H9 (cell line): ENCODE results near the gene CENPA. TPM values are rescaled to one million over a fixed set of nuclear protein-coding genes. Genes with fewer than 3 reads are reported as not detected.
A peak's percentile ranks its signal among the peaks of the same experiment; 100 is the strongest.

Experiments used
- DNase-seq: peaks from one replicate; pipeline ENCODE4 v3.0.0-alpha.2; 2017
- H2AFZ ChIP-seq: one replicate; pipeline ENCODE4 v1.6.1; 2013; ENCODE audit warnings: mild to moderate bottlenecking, low read length, control low read depth, moderate library complexity
- H2AK5ac ChIP-seq: 2 replicates; pipeline ENCODE4 v1.6.1; 2013; ENCODE audit warnings: low read length, control low read depth, mixed read lengths; ENCODE audit not compliant: insufficient read length
- H2BK120ac ChIP-seq: one replicate; pipeline ENCODE4 v1.6.1; 2013; ENCODE audit warnings: low read depth, mild to moderate bottlenecking, low read length, control low read depth, inconsistent platforms; ENCODE audit not compliant: poor library complexity, severe bottlenecking
- H2BK12ac ChIP-seq: 2 replicates; pipeline ENCODE4 v1.6.1; 2013; ENCODE audit warnings: low read length, control low read depth, mixed read lengths, low read depth; ENCODE audit not compliant: insufficient read length
- H2BK15ac ChIP-seq: 2 replicates; pipeline ENCODE4 v1.6.1; 2013; ENCODE audit warnings: low read depth, low read length, control low read depth
- H2BK20ac ChIP-seq: one replicate; pipeline ENCODE4 v1.6.1; 2013; ENCODE audit warnings: low read depth, mild to moderate bottlenecking, low read length, control low read depth, inconsistent platforms; ENCODE audit not compliant: poor library complexity, severe bottlenecking
- H2BK5ac ChIP-seq: 2 replicates; pipeline ENCODE4 v1.6.1; 2013; ENCODE audit warnings: low read length, control low read depth, mixed read lengths; ENCODE audit not compliant: insufficient read length
- H3K14ac ChIP-seq: 2 replicates; pipeline ENCODE4 v1.6.1; 2013; ENCODE audit warnings: low read length, control low read depth; ENCODE audit not compliant: insufficient read depth
- H3K18ac ChIP-seq: 2 replicates; pipeline ENCODE4 v1.6.1; 2013; ENCODE audit warnings: low read depth, mild to moderate bottlenecking, mixed read lengths, low read length, control low read depth; ENCODE audit not compliant: insufficient read length
- H3K23ac ChIP-seq: 2 replicates; pipeline ENCODE4 v1.6.1; 2013; ENCODE audit warnings: low read length, control low read depth, mixed read lengths, low read depth; ENCODE audit not compliant: insufficient read length
- H3K23me2 ChIP-seq: 2 replicates; pipeline ENCODE4 v1.6.1; 2013; ENCODE audit warnings: low read depth, mild to moderate bottlenecking, mixed read lengths, low read length, control low read depth; ENCODE audit not compliant: insufficient read length, poor library complexity, severe bottlenecking
- H3K27ac ChIP-seq: 2 replicates; pipeline ENCODE4 v1.5.1; 2013; ENCODE audit warnings: low read length, control low read depth, mixed read lengths, low read depth; ENCODE audit not compliant: insufficient read length
- H3K27me3 ChIP-seq: 2 replicates; pipeline ENCODE4 v1.6.1; 2013; ENCODE audit warnings: low read length, control low read depth, inconsistent platforms; ENCODE audit not compliant: insufficient read depth
- H3K4ac ChIP-seq: 2 replicates; pipeline ENCODE4 v1.6.1; 2013; ENCODE audit warnings: low read depth, mild to moderate bottlenecking, control low read depth, inconsistent platforms, low read length, moderate library complexity
- H3K4me1 ChIP-seq: 2 replicates; pipeline ENCODE4 v1.6.1; 2013; ENCODE audit warnings: low read length, control low read depth, inconsistent platforms; ENCODE audit not compliant: insufficient read depth
- H3K4me2 ChIP-seq: 2 replicates; pipeline ENCODE4 v1.6.1; 2013; ENCODE audit warnings: low read length, control low read depth, mixed read lengths; ENCODE audit not compliant: insufficient read length, insufficient read depth
- H3K56ac ChIP-seq: 2 replicates; pipeline ENCODE4 v1.6.1; 2013; ENCODE audit warnings: low read depth, mild to moderate bottlenecking, mixed read lengths, low read length, control low read depth; ENCODE audit not compliant: insufficient read length
- H3K79me1 ChIP-seq: 2 replicates; pipeline ENCODE4 v1.6.1; 2013; ENCODE audit warnings: low read depth, mild to moderate bottlenecking, moderate library complexity, low read length, control low read depth, inconsistent platforms; ENCODE audit not compliant: insufficient read depth, poor library complexity, severe bottlenecking
- H3K79me2 ChIP-seq: 2 replicates; pipeline ENCODE4 v1.6.1; 2013; ENCODE audit warnings: low read length, control low read depth, inconsistent platforms; ENCODE audit not compliant: insufficient read depth
- H3K9ac ChIP-seq: 2 replicates; pipeline ENCODE4 v1.6.1; 2013; ENCODE audit warnings: low read length, control low read depth, mixed read lengths; ENCODE audit not compliant: insufficient read length; ENCODE audit errors: extremely low read depth
- H3K9me3 ChIP-seq: one replicate; pipeline ENCODE4 v1.6.1; 2013; ENCODE audit warnings: low read depth, low read length, inconsistent platforms; ENCODE audit not compliant: control insufficient read depth
- H3T11ph ChIP-seq: one replicate; pipeline ENCODE4 v1.6.1; 2013; ENCODE audit warnings: mild to moderate bottlenecking, low read length, control low read depth, inconsistent platforms
- H4K20me1 ChIP-seq: one replicate; pipeline ENCODE4 v1.6.1; 2013; ENCODE audit not compliant: control insufficient read depth, insufficient read length, insufficient read depth
- H4K5ac ChIP-seq: 2 replicates; pipeline ENCODE4 v1.6.1; 2013; ENCODE audit warnings: low read depth, mild to moderate bottlenecking, mixed read lengths, low read length, control low read depth; ENCODE audit not compliant: insufficient read length
- H4K8ac ChIP-seq: replicated peaks from 2 replicates; pipeline ENCODE4 v1.6.1; 2013; ENCODE audit warnings: low read length, control low read depth, mixed read lengths, low read depth; ENCODE audit not compliant: insufficient read length
- H4K91ac ChIP-seq: 2 replicates; pipeline ENCODE4 v1.6.1; 2013; ENCODE audit warnings: low read depth, mild to moderate bottlenecking, moderate library complexity, mixed read lengths, low read length, control low read depth; ENCODE audit not compliant: insufficient read length
- H3K27ac Mint-ChIP-seq, 3 experiments: 2 replicates in 2 of 3; 3 replicates in 1 of 3; pipeline ENCODE4 v1.8.0; 2020 to 2021; ENCODE audit warnings: mixed read lengths in 3 of 3, mild to moderate bottlenecking in 1 of 3, moderate library complexity in 1 of 3
- H3K27me3 Mint-ChIP-seq: 2 replicates; pipeline ENCODE4 v1.8.0; 2021; ENCODE audit warnings: low read depth, mild to moderate bottlenecking, moderate library complexity, mixed read lengths
- H3K36me3 Mint-ChIP-seq, 3 experiments: 2 replicates in 2 of 3; 3 replicates in 1 of 3; pipeline ENCODE4 v1.8.0; 2020 to 2021; ENCODE audit warnings: low read depth in 3 of 3, mixed read lengths in 3 of 3; ENCODE audit not compliant: insufficient read depth in 1 of 3
- H3K4me1 Mint-ChIP-seq, 2 experiments: 2 replicates each; pipeline ENCODE4 v1.8.0; 2020; ENCODE audit warnings: mixed read lengths in 2 of 2
- H3K4me3 Mint-ChIP-seq, 2 experiments: 2 replicates in 1 of 2; 3 replicates in 1 of 2; pipeline ENCODE4 v1.8.0; 2020 to 2021; ENCODE audit warnings: mild to moderate bottlenecking in 2 of 2, mixed read lengths in 2 of 2, moderate library complexity in 1 of 2
- H3K9me3 Mint-ChIP-seq, 2 experiments: 2 replicates in 1 of 2; 3 replicates in 1 of 2; pipeline ENCODE4 v1.8.0; 2020; ENCODE audit warnings: mild to moderate bottlenecking in 2 of 2, mixed read lengths in 2 of 2, moderate library complexity in 1 of 2
- WGBS: extraction: QIAGEN DNeasy Blood & Tissue Kit; methylation state at CpG from one replicate; pipeline ENCODE4 v1.1.7; 2013; ENCODE audit warnings: missing lambda C conversion rate, low lambda C conversion rate, mixed read lengths; ENCODE audit not compliant: insufficient read length; ENCODE audit errors: extremely low coverage; 5-methylcytosine and 5-hydroxymethylcytosine counted together
- total RNA-seq: library from RNA; stranded (reverse); gene quantifications from 2 replicates; pipeline ENCODE4 v1.2.1, GENCODE V29; 2021
- TF ChIP-seq, protein P1 (sequence below): fragments of 200-600 bp; sonication (generic); conservative IDR thresholded peaks from 3 replicates; pipeline ENCODE4 v1.8.0; 2021; ENCODE audit warnings: antibody characterized with exemption, mild to moderate bottlenecking

CENPA gene
- total RNA-seq, 1 experiment from 2014 or later: 19.3 TPM

DNA sequence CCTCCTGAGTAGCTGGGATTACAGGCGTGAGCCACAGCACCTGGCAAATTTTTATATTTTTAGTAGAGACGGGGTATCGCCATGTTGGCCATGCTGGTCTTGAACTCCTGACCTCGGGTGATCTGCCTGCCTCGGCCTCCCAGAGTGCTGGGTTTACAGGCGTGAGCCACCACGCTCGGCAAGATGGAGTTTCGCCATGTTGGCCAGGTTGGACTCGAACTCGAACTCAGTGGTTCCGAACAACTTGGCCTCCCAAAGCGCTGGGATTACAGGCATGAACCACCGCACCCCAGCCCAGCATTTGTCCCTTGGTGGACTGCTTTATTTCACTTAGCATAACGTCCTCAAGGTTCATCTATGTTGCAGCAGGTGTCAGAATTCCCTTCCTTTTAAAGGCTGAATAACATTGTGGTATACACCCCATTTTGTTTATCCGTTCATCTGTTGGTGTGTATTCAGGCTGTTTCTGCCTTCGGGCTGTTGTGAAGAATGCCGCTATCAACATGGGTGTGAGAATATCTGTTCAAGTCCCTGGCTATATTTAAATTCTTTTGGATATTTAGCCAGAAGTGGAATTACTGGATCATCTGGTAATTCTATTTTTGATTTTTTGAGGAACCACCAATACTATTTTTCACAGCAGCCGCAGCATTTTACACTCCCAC lies 1.2 kb upstream of the CENPA start:
- H3K27ac Mint-ChIP-seq: no peak overlapping the region
- H3K79me1 ChIP-seq: peaks cover 4% of the 10 kb centered on the region
- TF ChIP-seq, protein P1, sequence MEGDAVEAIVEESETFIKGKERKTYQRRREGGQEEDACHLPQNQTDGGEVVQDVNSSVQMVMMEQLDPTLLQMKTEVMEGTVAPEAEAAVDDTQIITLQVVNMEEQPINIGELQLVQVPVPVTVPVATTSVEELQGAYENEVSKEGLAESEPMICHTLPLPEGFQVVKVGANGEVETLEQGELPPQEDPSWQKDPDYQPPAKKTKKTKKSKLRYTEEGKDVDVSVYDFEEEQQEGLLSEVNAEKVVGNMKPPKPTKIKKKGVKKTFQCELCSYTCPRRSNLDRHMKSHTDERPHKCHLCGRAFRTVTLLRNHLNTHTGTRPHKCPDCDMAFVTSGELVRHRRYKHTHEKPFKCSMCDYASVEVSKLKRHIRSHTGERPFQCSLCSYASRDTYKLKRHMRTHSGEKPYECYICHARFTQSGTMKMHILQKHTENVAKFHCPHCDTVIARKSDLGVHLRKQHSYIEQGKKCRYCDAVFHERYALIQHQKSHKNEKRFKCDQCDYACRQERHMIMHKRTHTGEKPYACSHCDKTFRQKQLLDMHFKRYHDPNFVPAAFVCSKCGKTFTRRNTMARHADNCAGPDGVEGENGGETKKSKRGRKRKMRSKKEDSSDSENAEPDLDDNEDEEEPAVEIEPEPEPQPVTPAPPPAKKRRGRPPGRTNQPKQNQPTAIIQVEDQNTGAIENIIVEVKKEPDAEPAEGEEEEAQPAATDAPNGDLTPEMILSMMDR: no peak
- no peak for DNase-seq
- no peak overlapping the region for H3K18ac ChIP-seq
- peak overlapping the region; percentile 62 to 78; a peak in 3 of 5 replicates for H3K4me3 Mint-ChIP-seq
- no peaks in the 10 kb centered on the region for H3K9me3 Mint-ChIP-seq
- H3K23me2 ChIP-seq: peaks cover 7% of the 10 kb centered on the region
- no peak overlapping the region for H2AFZ ChIP-seq
- H2BK20ac ChIP-seq: no peak overlapping the region
- no peak overlapping the region for H2BK5ac ChIP-seq
- whole genome bisulfite sequencing: no CpG with 5 or more reads among the region's 19 CpGs
- H3K27me3 Mint-ChIP-seq: peaks cover 7% of the 10 kb centered on the region; the same call in 1 of the 2 replicates
- no peak overlapping the region for H3K14ac ChIP-seq
- H3T11ph ChIP-seq: no peak overlapping the region
- no peak overlapping the region for H3K27ac ChIP-seq
- H3K56ac ChIP-seq: no peak overlapping the region
- H3K4ac ChIP-seq: no peak overlapping the region
- no peak overlapping the region for H2BK120ac ChIP-seq
- H3K4me1 Mint-ChIP-seq: peaks cover 15 to 21% of the 10 kb centered on the region in 2 experiments
- no peak overlapping the region for H2AK5ac ChIP-seq
- peaks cover 3% of the 10 kb centered on the region; the same call in 1 of the 2 replicates for H3K79me2 ChIP-seq
- no peaks in the 10 kb centered on the region for H4K20me1 ChIP-seq
- peaks cover 12 to 24% (median 19%) of the 10 kb centered on the region in 3 experiments for H3K36me3 Mint-ChIP-seq
- H4K5ac ChIP-seq: no peak overlapping the region
- no peaks in the 10 kb centered on the region for H3K9me3 ChIP-seq
- H3K27me3 ChIP-seq: no peaks in the 10 kb centered on the region
- no peak overlapping the region for H3K23ac ChIP-seq
- H3K4me2 ChIP-seq: no peak overlapping the region
- no peak overlapping the region for H4K8ac ChIP-seq
- H2BK12ac ChIP-seq: no peak overlapping the region
- H2BK15ac ChIP-seq: no peak overlapping the region
- H3K4me1 ChIP-seq: no peaks in the 10 kb centered on the region; the same call in 1 of the 2 replicates
- no peak overlapping the region for H4K91ac ChIP-seq
- H3K9ac ChIP-seq: no peak overlapping the region
